Articular chondrocyte of knee joint (primary cell): ENCODE results near the gene ACSF2. TPM values are rescaled to one million over a fixed set of nuclear protein-coding genes. Genes with fewer than 3 reads are reported as not detected.

Experiments used
- small RNA-seq: library from RNA; depleted of rRNA; stranded (forward); fragments of <200 nt; gene quantifications from one replicate; pipeline ENCODE3, GENCODE V24; 2012
- total RNA-seq: library from RNA; depleted of rRNA; stranded (reverse); fragments of >200 nt; gene quantifications from 2 replicates; pipeline ENCODE4 v1.2.3, GENCODE V29; 2012

ACSF2 gene
- total RNA-seq, result 16.6 and 17.2 TPM in 2 replicates

GRCh38 chr17:50425682-50426471, at the start of gene ACSF2:
Gene ACSF2, plus strand, starts transcription at chr17:50426218. Its CDS starts 44 bp downstream, at chr17:50426262.

DNA sequence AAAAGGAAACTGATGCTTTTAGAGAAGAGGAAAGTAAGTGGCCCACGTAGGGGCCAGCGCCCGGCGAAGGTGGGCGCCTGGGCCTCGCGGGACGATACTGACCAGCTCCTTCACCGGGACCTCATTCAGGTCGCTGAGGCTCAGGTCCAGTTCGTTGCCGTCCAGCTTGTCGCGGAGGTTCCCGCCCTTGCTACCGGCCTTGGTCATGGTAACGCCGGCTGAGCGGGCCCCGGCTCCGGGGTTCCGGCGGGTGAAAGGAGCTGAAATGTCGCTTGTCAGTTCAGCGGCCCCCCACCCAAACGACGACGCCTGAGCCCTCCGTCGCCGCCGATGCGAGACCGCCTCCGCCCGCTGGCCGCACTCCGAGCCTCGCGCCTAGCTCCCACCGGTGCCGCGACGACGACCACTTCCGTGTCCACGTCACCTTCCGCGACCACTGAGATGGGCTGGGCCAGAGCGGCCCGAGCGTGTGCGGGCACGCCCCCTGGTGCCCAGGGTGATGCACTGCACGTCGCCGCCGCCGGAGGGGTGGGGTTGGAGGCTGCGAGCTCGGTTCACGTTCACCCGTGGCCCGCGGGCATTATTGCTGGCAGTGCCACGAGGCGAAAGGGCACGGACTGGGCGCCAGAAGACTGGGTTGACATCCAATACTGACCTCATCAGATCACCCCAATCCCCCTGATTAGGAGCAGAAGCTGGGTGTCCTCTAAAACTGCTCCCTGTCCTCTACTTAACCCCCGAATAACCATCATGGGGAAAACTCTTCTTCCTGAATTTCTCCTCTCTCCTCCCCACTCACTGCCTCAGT, 28.7 kb upstream of the ACSF2 start, which contains the start of gene LRRC59:
Gene LRRC59 (minus strand): TSS at position 413 of the 808 bp plus-strand sequence. CDS start 206 bp downstream, at position 207.

GRCh38 chr17:50468304-50469207, 42.5 kb downstream of the ACSF2 start, which contains the start of gene CHAD:
Gene CHAD, minus strand, starts transcription at chr17:50468880. Its CDS starts 67 bp downstream, at chr17:50468813.

DNA sequence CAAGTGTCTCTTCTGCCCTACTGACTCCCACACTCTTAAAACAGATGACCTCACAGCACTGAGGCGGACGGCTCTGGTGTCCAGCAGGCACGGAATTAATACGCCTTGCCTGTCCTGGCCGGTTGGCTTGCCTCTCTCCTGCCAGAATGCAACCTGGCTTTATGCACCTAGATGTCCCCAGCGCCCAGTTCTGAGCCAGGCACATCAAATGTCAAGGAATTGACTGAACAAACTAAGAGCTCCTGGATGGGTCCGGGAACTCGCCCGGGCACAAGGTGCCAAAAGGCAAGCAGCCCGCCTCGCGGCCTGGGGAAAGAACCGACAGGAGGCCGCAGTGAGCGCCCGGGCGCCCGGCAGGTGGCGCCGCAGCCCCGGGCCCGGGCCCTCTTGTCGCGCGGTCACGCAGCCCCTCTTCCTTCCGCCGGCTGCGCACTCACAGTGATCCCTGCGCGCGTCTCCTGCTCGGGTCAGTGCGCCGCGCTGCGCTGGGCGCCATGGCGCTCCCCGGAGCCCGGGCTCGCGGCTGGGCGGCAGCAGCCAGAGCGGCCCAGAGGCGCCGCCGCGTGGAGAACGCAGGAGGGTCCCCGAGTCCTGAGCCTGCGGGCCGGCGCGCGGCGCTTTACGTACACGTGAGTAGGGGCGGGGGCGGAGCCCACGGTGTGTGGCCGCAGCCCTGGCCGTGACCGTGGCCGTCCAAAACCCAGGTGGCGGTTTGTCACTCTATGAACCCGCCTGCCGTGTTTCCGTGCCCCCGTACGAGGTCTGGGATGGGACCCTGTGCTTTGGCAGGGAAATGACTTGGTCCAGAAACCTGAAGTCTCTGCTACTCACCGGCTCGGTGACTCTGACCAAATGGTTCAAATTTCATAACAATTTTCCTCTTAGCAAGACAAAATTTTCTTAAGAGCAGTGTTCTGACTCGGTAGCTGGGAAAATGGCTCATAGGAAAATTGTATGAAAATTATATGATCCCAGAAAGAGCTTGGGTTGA, 52.7 kb downstream of the ACSF2 start, which contains the start of gene RSAD1:
Gene RSAD1 (plus strand): TSS at position 470 of the 991 bp plus-strand sequence. CDS start 25 bp downstream, at position 495.

GRCh38 chr17:50507871-50508572, 82.0 kb downstream of the ACSF2 start, which contains the start of gene MYCBPAP:
Gene MYCBPAP, plus strand, starts transcription at chr17:50508439. Its CDS starts 236 bp downstream, at chr17:50508675.

Small RNA genes lying within 50 kb of the gene (small RNA-seq; reads per million reads assigned to genes)
- not detected for gene RF00019

Other genes with a start within 250 kb of the ACSF2 start
- 1,350 and 1,566 TPM in 2 replicates for gene COL1A1, start 224.6 kb upstream of the ACSF2 start, total RNA-seq
- gene TMEM92, start 151.8 kb upstream of the ACSF2 start, total RNA-seq, result under 0.01 TPM in 1 of 2 replicates, not detected in the other
- gene XYLT2, start 80.1 kb upstream of the ACSF2 start, total RNA-seq, result 30.9 and 31.8 TPM in 2 replicates
- gene MRPL27, start 53.0 kb upstream of the ACSF2 start, total RNA-seq, result 61.0 and 64.1 TPM in 2 replicates
- gene EME1, start 53.0 kb upstream of the ACSF2 start, total RNA-seq, result 3.0 and 3.1 TPM in 2 replicates
- gene LRRC59, start 28.7 kb upstream of the ACSF2 start, total RNA-seq, result 139 and 158 TPM in 2 replicates
- gene CHAD, start 42.7 kb downstream of the ACSF2 start, total RNA-seq, result not detected in 2 replicates
- 17.4 and 18.3 TPM in 2 replicates for gene RSAD1, start 52.6 kb downstream of the ACSF2 start, total RNA-seq
- gene MYCBPAP, start 82.2 kb downstream of the ACSF2 start, total RNA-seq, result 1.8 and 2.5 TPM in 2 replicates
- not detected in 2 replicates for gene EPN3, start 106.5 kb downstream of the ACSF2 start, total RNA-seq
- gene SPATA20, start 121.0 kb downstream of the ACSF2 start, total RNA-seq, result 86.2 and 95.6 TPM in 2 replicates
- 1.1 and 1.3 TPM in 2 replicates for gene CACNA1G, start 134.5 kb downstream of the ACSF2 start, total RNA-seq
- gene ABCC3, start 208.7 kb downstream of the ACSF2 start, total RNA-seq, result 25.2 and 25.9 TPM in 2 replicates